Breast epithelium (tissue), 3 donors: ENCODE results near the gene SLC8B1.

Experiments used
- POLR2A ChIP-seq: fragments of 450-650 bp; IDR thresholded peaks from one replicate; pipeline ENCODE4 v1.6.1; 2016; ENCODE audit warnings: antibody characterized with exemption, mild to moderate bottlenecking, moderate library complexity
- TF ChIP-seq, protein P1 (sequence below), 3 donors: fragments of 450-650 bp; IDR thresholded peaks; one replicate each; pipeline ENCODE4 v1.5.1; 2016 to 2017; ENCODE audit warnings: antibody characterized with exemption in 3 of 3, mild to moderate bottlenecking in 3 of 3, moderate library complexity in 3 of 3

DNA sequence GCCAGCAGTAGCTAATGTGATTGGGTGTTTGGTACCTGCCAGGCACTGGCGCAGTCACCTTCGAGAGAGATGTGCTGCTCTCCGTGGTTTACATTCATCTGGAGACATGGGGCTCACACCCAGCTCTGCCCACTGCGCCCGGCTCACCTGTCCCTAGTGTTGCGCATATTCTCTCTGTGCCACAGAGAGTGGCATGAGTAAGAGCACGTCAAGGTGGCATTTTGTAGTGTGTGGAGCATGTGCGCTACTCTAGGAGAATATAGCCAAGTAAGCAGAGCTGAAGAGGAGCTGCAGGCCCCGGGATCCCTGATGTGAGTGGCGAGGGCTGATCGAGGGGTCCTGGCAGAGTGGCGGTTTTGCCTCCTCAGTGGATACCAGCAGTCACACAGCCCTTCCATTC, 66.8 kb downstream of the SLC8B1 start:
- TF ChIP-seq POLR2A: no peak
- TF ChIP-seq, protein P1, sequence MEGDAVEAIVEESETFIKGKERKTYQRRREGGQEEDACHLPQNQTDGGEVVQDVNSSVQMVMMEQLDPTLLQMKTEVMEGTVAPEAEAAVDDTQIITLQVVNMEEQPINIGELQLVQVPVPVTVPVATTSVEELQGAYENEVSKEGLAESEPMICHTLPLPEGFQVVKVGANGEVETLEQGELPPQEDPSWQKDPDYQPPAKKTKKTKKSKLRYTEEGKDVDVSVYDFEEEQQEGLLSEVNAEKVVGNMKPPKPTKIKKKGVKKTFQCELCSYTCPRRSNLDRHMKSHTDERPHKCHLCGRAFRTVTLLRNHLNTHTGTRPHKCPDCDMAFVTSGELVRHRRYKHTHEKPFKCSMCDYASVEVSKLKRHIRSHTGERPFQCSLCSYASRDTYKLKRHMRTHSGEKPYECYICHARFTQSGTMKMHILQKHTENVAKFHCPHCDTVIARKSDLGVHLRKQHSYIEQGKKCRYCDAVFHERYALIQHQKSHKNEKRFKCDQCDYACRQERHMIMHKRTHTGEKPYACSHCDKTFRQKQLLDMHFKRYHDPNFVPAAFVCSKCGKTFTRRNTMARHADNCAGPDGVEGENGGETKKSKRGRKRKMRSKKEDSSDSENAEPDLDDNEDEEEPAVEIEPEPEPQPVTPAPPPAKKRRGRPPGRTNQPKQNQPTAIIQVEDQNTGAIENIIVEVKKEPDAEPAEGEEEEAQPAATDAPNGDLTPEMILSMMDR (IDR thresholded peaks at IDR 0.05): no peak
